ENCODE data around the gene SLC35G6.
"Not testable (repeated sequence)": the region's sequence is repeated elsewhere in the genome, so short reads cannot be mapped to it uniquely, and the experiment has no call there.

Gene SLC35G6

GRCh38 chr17:7481275-7481674 is at the start of gene SLC35G6:
TSS of gene SLC35G6 (plus strand) at chr17:7481446. CDS start at chr17:7481517, 71 bp downstream.
- not testable (repeated sequence) for DNase-seq (ENCODE audit: low read depth)

GRCh38 chr17:7432296-7432695 is 49.0 kb upstream of the SLC35G6 start:
- no peak for DNase-seq (ENCODE audit: low read depth)

GRCh38 chr17:7435676-7436555 is 45.3 kb upstream of the SLC35G6 start:
- peak; percentile 21 for DNase-seq (ENCODE audit: low read depth)

GRCh38 chr17:7436556-7437368 is 44.5 kb upstream of the SLC35G6 start:
- DNase-seq (ENCODE audit: low read depth): peak; percentile 63

- DNase-seq (ENCODE audit: low read depth): no peak
These were observed 43.8 kb upstream of the SLC35G6 start for GRCh38 chr17:7437369-7437863.

- DNase-seq (ENCODE audit: low read depth): peak; percentile 21
These were observed 43.2 kb upstream of the SLC35G6 start for GRCh38 chr17:7437950-7438614.

- no peak for DNase-seq (ENCODE audit: low read depth)
These were observed 42.4 kb upstream of the SLC35G6 start for GRCh38 chr17:7438656-7439460.

GRCh38 chr17:7439462-7440112 is 41.7 kb upstream of the SLC35G6 start, which contains the start of gene FGF11:
TSS of gene FGF11 (plus strand) at chr17:7439512. CDS start at chr17:7439621, 109 bp downstream.
- no peak for DNase-seq (ENCODE audit: low read depth)

- DNase-seq (ENCODE audit: low read depth): no peak
These were observed 41.0 kb upstream of the SLC35G6 start for GRCh38 chr17:7440113-7440833.

- no peak for DNase-seq (ENCODE audit: low read depth)
These were observed 40.4 kb upstream of the SLC35G6 start for GRCh38 chr17:7440834-7441195.

- DNase-seq (ENCODE audit: low read depth): no peak
These were observed 40.0 kb upstream of the SLC35G6 start for GRCh38 chr17:7441266-7441665.

GRCh38 chr17:7442142-7442541 is 39.1 kb upstream of the SLC35G6 start:
- no peak for DNase-seq (ENCODE audit: low read depth)

- no peak for DNase-seq (ENCODE audit: low read depth)
These were observed 37.5 kb upstream of the SLC35G6 start for GRCh38 chr17:7443499-7444485.

- DNase-seq (ENCODE audit: low read depth): no peak
These were observed 36.3 kb upstream of the SLC35G6 start, which contains the start of gene CHRNB1 for GRCh38 chr17:7444682-7445618. TSS of gene CHRNB1 (plus strand) at chr17:7445061. CDS start at chr17:7445128, 67 bp downstream.

GRCh38 chr17:7445619-7445968 is 35.7 kb upstream of the SLC35G6 start:
- no peak for DNase-seq (ENCODE audit: low read depth)

GRCh38 chr17:7448461-7448860 is 32.8 kb upstream of the SLC35G6 start:
- DNase-seq (ENCODE audit: low read depth): no peak

GRCh38 chr17:7459961-7460545 is 21.2 kb upstream of the SLC35G6 start:
- DNase-seq (ENCODE audit: low read depth): no peak
